Naive thymus-derived CD4-positive, alpha-beta T cell (primary cell): ENCODE measurements around the gene FMO2. TPM values are rescaled to one million over a fixed set of nuclear protein-coding genes. Genes with fewer than 3 reads are reported as not detected.

Source experiments
- ATAC-seq: fragments of 150-1000 bp; cut with Tn5 transposase; 2 replicates; pipeline ENCODE4 v1.10.0; 2021; ENCODE audit warnings: mild to moderate bottlenecking, moderate library complexity
- CTCF ChIA-PET: fragments of 350-600 bp; sonication (Branson Sonifier 250); formaldehyde crosslinking; loops from one replicate; lab custom pipeline; 2021; ENCODE audit warnings: antibody characterized with exemption; lab: Charles Lee
- POLR2A ChIA-PET: fragments of 350-600 bp; sonication (Branson Sonifier 250); formaldehyde crosslinking; loops from one replicate; lab custom pipeline; 2021; ENCODE audit warnings: antibody characterized with exemption, inconsistent platforms; lab: Charles Lee
- DNase-seq, 9 donors: peaks; one replicate each; pipeline versions ENCODE4 v3.0.0 to v3.0.0-alpha.2; 2020 to 2022; ENCODE audit warnings: mixed read lengths in 1 of 9
- H3K27ac ChIP-seq: one replicate; pipeline ENCODE4 v1.7.0; 2013; ENCODE audit warnings: mild to moderate bottlenecking, low read depth, low read length, moderate library complexity
- H3K27me3 ChIP-seq, 2 donors: one replicate each; pipeline ENCODE4 v1.7.0; 2013; ENCODE audit warnings: low read length in 2 of 2, mild to moderate bottlenecking in 2 of 2, moderate library complexity in 2 of 2; ENCODE audit not compliant: control insufficient read depth in 2 of 2, insufficient read depth in 2 of 2
- H3K36me3 ChIP-seq, 3 experiments: 1 replicate in 2 of 3; 2 replicates in 1 of 3; pipeline ENCODE4 v1.7.0; 2013; ENCODE audit warnings: low read length in 3 of 3, mild to moderate bottlenecking in 3 of 3, moderate library complexity in 1 of 3; ENCODE audit not compliant: insufficient read depth in 3 of 3, control insufficient read depth in 2 of 3
- H3K4me1 ChIP-seq, 2 donors: one replicate each; pipeline ENCODE4 v1.7.0; 2013; ENCODE audit warnings: low read length in 2 of 2, mild to moderate bottlenecking in 2 of 2, moderate library complexity in 1 of 2; ENCODE audit not compliant: control insufficient read depth in 2 of 2, insufficient read depth in 2 of 2
- H3K4me3 ChIP-seq: 2 replicates; pipeline ENCODE4 v1.7.0; 2013; ENCODE audit warnings: mild to moderate bottlenecking, low read length
- H3K9me3 ChIP-seq, 3 experiments: 1 replicate in 2 of 3; 2 replicates in 1 of 3; pipeline ENCODE4 v1.7.0; 2013; ENCODE audit warnings: low read length in 3 of 3; ENCODE audit not compliant: control insufficient read depth in 2 of 3
- H3K27ac Mint-ChIP-seq, 9 donors: one replicate each; pipeline ENCODE4 v1.8.0; 2020 to 2022; ENCODE audit warnings: mixed read lengths in 9 of 9, mild to moderate bottlenecking in 8 of 9, moderate library complexity in 5 of 9, inconsistent platforms in 2 of 9
- H3K27me3 Mint-ChIP-seq, 5 donors: one replicate each; pipeline ENCODE4 v1.8.0; 2021 to 2022; ENCODE audit warnings: mixed read lengths in 5 of 5, mild to moderate bottlenecking in 1 of 5
- H3K36me3 Mint-ChIP-seq, 5 donors: one replicate each; pipeline ENCODE4 v1.8.0; 2020 to 2022; ENCODE audit warnings: mixed read lengths in 5 of 5, mild to moderate bottlenecking in 3 of 5, inconsistent platforms in 1 of 5
- H3K4me1 Mint-ChIP-seq, 7 donors: one replicate each; pipeline ENCODE4 v1.8.0; 2020 to 2022; ENCODE audit warnings: mixed read lengths in 7 of 7, mild to moderate bottlenecking in 3 of 7, inconsistent platforms in 1 of 7
- H3K4me3 Mint-ChIP-seq, 10 donors: one replicate each; pipeline ENCODE4 v1.8.0; 2020 to 2022; ENCODE audit warnings: mild to moderate bottlenecking in 10 of 10, mixed read lengths in 10 of 10, moderate library complexity in 6 of 10, inconsistent platforms in 2 of 10
- H3K9me3 Mint-ChIP-seq, 11 donors: one replicate each; pipeline ENCODE4 v1.8.0; 2020 to 2022; ENCODE audit warnings: mixed read lengths in 11 of 11, mild to moderate bottlenecking in 4 of 11, inconsistent platforms in 1 of 11, moderate library complexity in 1 of 11
- intact Hi-C, 2 donors: fragments of 100-400 bp; cut with micrococcal nuclease; formaldehyde crosslinking; loops; one replicate each; pipeline ENCODE4 v1.15.1; 2023
- polyA plus RNA-seq, 2 donors: library from polyadenylated mRNA; unstranded; fragments of 300-500 nt; fragmentation: Illumina TruSeq; gene quantifications; one replicate each; pipeline ENCODE4 v1.2.3, GENCODE V29; 2021
- total RNA-seq, 6 experiments: library from RNA in 5 of 6; stranded (reverse) in 5 of 6; gene quantifications; 1 replicate in 5 of 6; 2 replicates in 1 of 6; pipeline ENCODE4 v1.2.3 and lab custom pipeline; 2021 to 2026

FMO2 gene
- total and polyA plus RNA-seq, 7 experiments from 2014 or later, result not detected

DNA sequence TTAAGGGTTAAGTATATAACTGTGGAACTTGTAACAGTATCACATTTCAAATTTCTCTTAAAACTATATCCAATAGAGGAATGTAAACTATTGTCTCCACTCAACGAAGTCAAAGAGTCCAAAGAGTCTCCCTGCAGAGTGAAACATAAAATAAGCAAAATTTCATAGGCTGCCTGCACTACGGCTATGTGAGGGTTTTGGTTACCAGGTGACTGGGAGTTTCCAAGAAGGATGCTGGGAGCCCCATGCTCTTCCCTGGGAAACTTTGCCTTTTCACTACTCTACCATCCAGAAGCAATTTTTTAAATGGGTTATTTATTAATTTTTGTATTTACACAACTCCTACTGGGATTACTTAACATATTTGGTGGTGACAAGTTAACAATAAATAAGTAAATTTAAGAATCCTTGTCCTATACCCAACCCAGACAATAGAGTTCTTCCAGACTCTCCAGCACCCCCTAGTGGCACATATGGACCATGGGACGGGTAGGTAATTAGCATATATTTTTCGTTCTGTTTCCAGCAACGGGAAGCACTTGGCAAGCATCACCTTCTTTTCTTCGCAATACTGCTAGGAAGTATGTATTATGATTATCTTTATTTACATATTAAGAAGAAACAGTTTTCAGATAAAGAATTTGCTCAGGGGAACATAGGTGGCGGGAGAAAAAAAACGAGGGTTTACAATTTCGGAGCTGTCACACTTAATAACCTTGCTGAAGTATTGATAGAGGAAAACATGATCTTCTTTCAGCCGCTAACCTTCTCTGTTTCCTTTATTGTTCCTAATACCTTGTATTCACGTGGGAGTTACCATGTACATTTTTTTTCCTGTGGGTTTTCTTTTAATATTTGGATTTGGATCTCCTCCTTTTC lies 3.5 kb downstream of the FMO2 start:
- Mint-ChIP-seq H3K27ac (no peak overlapping the region), H3K4me1 (no peaks in the 10 kb centered on the region), H3K36me3 (no peaks in the 10 kb centered on the region), H3K27me3 (peaks cover 13 to 39% (median 19%) of the 10 kb centered on the region in 5 donors), H3K9me3 (no peaks in the 10 kb centered on the region), H3K4me3 (no peak overlapping the region)
- ATAC-seq (peak; percentile 70), DNase-seq (peak in 7 of 9 donors; percentile 7 to 25 (median 16))
- Histone ChIP-seq H3K27me3 (no peaks in the 10 kb centered on the region), H3K9me3 (no peaks in the 10 kb centered on the region), H3K4me3 (no peak overlapping the region), H3K36me3 (no peaks in the 10 kb centered on the region), H3K4me1 (no peaks in the 10 kb centered on the region), H3K27ac (no peak overlapping the region)
- intact Hi-C loops, result loop anchor here in 1 of 2 donors (1.0 to 2.0 kb wide), 2 partner anchors 126 to 1259 kb away; partner anchors contain the start of gene FMO4
- ChIA-PET CTCF (interaction anchor here (0.7 kb wide), 1 partner anchor 221 kb away, joined by 4 read pairs; no protein-coding TSS in a partner anchor), POLR2A (no interaction called here)

GRCh38 chr1:171191992-171192391 lies 6.9 kb downstream of the FMO2 start:
- no peaks in the 10 kb centered on the region for H3K4me1 ChIP-seq
- H3K27ac Mint-ChIP-seq, result no peak overlapping the region
- intact Hi-C loops, result no loop called here

GRCh38 chr1:171195767-171196166 lies 10.7 kb downstream of the FMO2 start:
- no peak for ATAC-seq
- intact Hi-C loops, result no loop called here
- no peak overlapping the region for H3K4me3 ChIP-seq
- no peaks in the 10 kb centered on the region for H3K36me3 Mint-ChIP-seq
- no peaks in the 10 kb centered on the region for H3K9me3 Mint-ChIP-seq
- H3K9me3 ChIP-seq, result no peaks in the 10 kb centered on the region
- H3K4me3 Mint-ChIP-seq, result no peak overlapping the region
- no peaks in the 10 kb centered on the region for H3K4me1 ChIP-seq
- CTCF ChIA-PET, result no interaction called here
- no peak for DNase-seq
- peaks cover 0 to 10% (median 2%) of the 10 kb centered on the region in 5 donors for H3K27me3 Mint-ChIP-seq
- POLR2A ChIA-PET, result no interaction called here
- H3K36me3 ChIP-seq, result no peaks in the 10 kb centered on the region
- no peaks in the 10 kb centered on the region for H3K27me3 ChIP-seq
- no peak overlapping the region for H3K27ac Mint-ChIP-seq
- H3K4me1 Mint-ChIP-seq, result no peaks in the 10 kb centered on the region
- H3K27ac ChIP-seq, result no peak overlapping the region

More at GRCh38 chr1:171191992-171192391, 6.9 kb downstream of the FMO2 start:
- Mint-ChIP-seq H3K36me3 (no peaks in the 10 kb centered on the region), H3K4me1 (no peaks in the 10 kb centered on the region), H3K4me3 (no peak overlapping the region), H3K27me3 (peaks cover 0 to 20% (median 12%) of the 10 kb centered on the region in 5 donors), H3K9me3 (no peaks in the 10 kb centered on the region)
- Histone ChIP-seq H3K9me3 (no peaks in the 10 kb centered on the region), H3K27me3 (no peaks in the 10 kb centered on the region), H3K27ac (no peak overlapping the region), H3K4me3 (no peak overlapping the region), H3K36me3 (no peaks in the 10 kb centered on the region)
- ChIA-PET CTCF (no interaction called here), POLR2A (interaction anchor here (1.0 kb wide), 1 partner anchor 10 kb away, joined by 4 read pairs; no protein-coding TSS in a partner anchor)
- ATAC-seq, result no peak
- DNase-seq, result no peak

- Histone ChIP-seq H3K36me3 (no peaks in the 10 kb centered on the region), H3K27me3 (no peaks in the 10 kb centered on the region), H3K27ac (no peak overlapping the region), H3K9me3 (no peaks in the 10 kb centered on the region), H3K4me3 (no peak overlapping the region), H3K4me1 (no peaks in the 10 kb centered on the region)
- Mint-ChIP-seq H3K27ac (no peak overlapping the region), H3K4me3 (no peak overlapping the region), H3K9me3 (no peaks in the 10 kb centered on the region), H3K4me1 (no peaks in the 10 kb centered on the region), H3K27me3 (peaks cover 0 to 10% (median 4%) of the 10 kb centered on the region in 5 donors), H3K36me3 (no peaks in the 10 kb centered on the region)
- ATAC-seq, result no peak
- intact Hi-C loops, result no loop called here
- ChIA-PET CTCF (no interaction called here), POLR2A (no interaction called here)
- DNase-seq, result no peak
These were observed 11.3 kb downstream of the FMO2 start for GRCh38 chr1:171196351-171196750.

- POLR2A ChIA-PET, result no interaction called here
- no peaks in the 10 kb centered on the region for H3K4me1 ChIP-seq
- CTCF ChIA-PET, result no interaction called here
These were observed 13.0 kb downstream of the FMO2 start for GRCh38 chr1:171198081-171198480.

DNA sequence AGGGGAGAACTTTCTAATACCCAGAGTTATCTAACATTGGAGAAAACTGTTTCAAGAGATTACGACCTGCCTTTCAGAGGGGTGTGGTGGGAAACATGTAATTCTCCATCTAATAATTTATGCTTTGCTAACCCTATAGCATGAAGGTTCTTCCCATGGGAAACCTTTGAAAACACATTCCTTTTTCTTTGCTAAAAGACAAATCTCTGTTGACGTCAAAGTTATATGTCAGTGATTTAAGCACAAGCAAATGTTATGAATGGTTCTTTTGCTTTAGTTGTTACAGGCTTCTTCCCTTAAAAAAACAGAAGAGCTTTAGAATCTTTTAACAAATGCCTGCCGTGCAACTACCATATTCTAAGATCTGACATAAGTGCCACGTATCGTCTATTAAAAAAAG lies 19.2 kb downstream of the FMO2 start:
- POLR2A ChIA-PET, result no interaction called here
- Histone ChIP-seq H3K9me3 (no peaks in the 10 kb centered on the region), H3K36me3 (no peaks in the 10 kb centered on the region), H3K27ac (no peak overlapping the region), H3K4me3 (no peak overlapping the region), H3K4me1 (no peaks in the 10 kb centered on the region), H3K27me3 (no peaks in the 10 kb centered on the region)
- Mint-ChIP-seq H3K4me1 (no peaks in the 10 kb centered on the region), H3K27me3 (peaks cover 13 to 32% (median 18%) of the 10 kb centered on the region in 5 donors), H3K4me3 (no peak overlapping the region), H3K9me3 (no peaks in the 10 kb centered on the region), H3K27ac (no peak overlapping the region), H3K36me3 (no peaks in the 10 kb centered on the region)
- ATAC-seq, result no peak
- intact Hi-C loops, result no loop called here
- CTCF ChIA-PET, result no interaction called here
- DNase-seq, result no peak

More at GRCh38 chr1:171198081-171198480, 13.0 kb downstream of the FMO2 start:
- Histone ChIP-seq H3K9me3 (no peaks in the 10 kb centered on the region), H3K36me3 (no peaks in the 10 kb centered on the region), H3K27ac (no peak overlapping the region), H3K4me3 (no peak overlapping the region), H3K27me3 (no peaks in the 10 kb centered on the region)
- Mint-ChIP-seq H3K36me3 (no peaks in the 10 kb centered on the region), H3K27me3 (peaks cover 0 to 7% (median 6%) of the 10 kb centered on the region in 5 donors), H3K9me3 (no peaks in the 10 kb centered on the region), H3K27ac (no peak overlapping the region), H3K4me3 (no peak overlapping the region), H3K4me1 (no peaks in the 10 kb centered on the region)
- ATAC-seq (no peak), DNase-seq (no peak)
- intact Hi-C loops, result no loop called here
